ENCODE data around the gene SLC17A7.

SLC17A7 gene

DNA sequence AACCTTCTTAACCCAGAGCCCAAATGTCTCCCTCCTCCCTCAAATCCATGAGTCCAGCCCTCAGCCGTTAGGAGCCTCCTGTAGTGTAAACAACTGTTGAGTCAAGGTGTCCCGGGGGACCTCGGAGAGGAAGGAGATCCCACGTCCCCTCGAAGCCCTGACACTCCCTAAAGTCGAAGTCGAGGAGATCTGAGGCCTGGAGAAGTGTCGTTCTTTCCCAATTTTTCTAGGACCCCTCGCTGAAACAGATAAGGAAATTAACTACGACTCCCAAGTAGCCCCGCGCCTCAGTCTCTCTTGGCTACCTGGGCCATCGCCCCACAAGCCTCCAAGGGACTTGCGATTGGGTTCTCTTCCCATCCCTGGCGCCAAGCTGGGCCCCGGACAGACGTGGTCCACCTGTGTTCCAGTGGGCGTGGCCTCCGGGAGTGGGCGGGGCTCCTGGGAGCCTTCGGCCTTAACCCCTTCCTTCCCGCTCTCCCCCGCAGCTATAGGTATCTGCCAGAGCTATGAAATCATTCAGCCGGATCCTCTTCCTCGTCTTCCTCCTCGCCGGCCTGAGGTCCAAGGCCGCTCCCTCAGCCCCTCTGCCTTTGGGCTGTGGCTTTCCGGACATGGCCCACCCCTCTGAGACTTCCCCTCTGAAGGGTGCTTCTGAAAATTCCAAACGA lies 15.3 kb downstream of the SLC17A7 start (continued):
- TF ChIP-seq ZNF335 (tag by site-specific recombination; conservative IDR thresholded peaks at IDR 0.05) (peak; percentile 83), WT1 (tag by site-specific recombination; IDR thresholded peaks at IDR 0.05) (peak; percentile 72), ZNF121 (tag by site-specific recombination; IDR thresholded peaks at IDR 0.05) (no peak), PRDM1 (tag by site-specific recombination; IDR thresholded peaks at IDR 0.05) (no peak), BCL11A (tag by site-specific recombination; IDR thresholded peaks at IDR 0.05; ENCODE audit: low read depth) (no peak), ZBTB20 (tag by site-specific recombination; IDR thresholded peaks at IDR 0.05) (peak; percentile 39; the same call in 1 of the 2 replicates), ZFP69B (tag by site-specific recombination; IDR thresholded peaks at IDR 0.05) (peak; percentile 52; the same call in 1 of the 2 replicates), ZNF76 (tag by site-specific recombination; IDR thresholded peaks at IDR 0.05; ENCODE audit: borderline replicate concordance, low read depth) (peak; percentile 52; the same call in 1 of the 2 replicates), SP3 (tag by site-specific recombination; IDR thresholded peaks at IDR 0.05) (peak; percentile 95), ZBTB48 (tag by site-specific recombination; IDR thresholded peaks at IDR 0.05) (peak; percentile 98), GLIS2 (tag by site-specific recombination; IDR thresholded peaks at IDR 0.05) (peak; percentile 20; the same call in 1 of the 2 replicates)
- TF ChIP-seq, protein P1, sequence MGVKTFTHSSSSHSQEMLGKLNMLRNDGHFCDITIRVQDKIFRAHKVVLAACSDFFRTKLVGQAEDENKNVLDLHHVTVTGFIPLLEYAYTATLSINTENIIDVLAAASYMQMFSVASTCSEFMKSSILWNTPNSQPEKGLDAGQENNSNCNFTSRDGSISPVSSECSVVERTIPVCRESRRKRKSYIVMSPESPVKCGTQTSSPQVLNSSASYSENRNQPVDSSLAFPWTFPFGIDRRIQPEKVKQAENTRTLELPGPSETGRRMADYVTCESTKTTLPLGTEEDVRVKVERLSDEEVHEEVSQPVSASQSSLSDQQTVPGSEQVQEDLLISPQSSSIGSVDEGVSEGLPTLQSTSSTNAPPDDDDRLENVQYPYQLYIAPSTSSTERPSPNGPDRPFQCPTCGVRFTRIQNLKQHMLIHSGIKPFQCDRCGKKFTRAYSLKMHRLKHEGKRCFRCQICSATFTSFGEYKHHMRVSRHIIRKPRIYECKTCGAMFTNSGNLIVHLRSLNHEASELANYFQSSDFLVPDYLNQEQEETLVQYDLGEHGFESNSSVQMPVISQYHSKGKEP (tag by site-specific recombination; IDR thresholded peaks at IDR 0.05): 0 out of 2 replicates have a peak, but pooled peaks have one; percentile 36

DNA sequence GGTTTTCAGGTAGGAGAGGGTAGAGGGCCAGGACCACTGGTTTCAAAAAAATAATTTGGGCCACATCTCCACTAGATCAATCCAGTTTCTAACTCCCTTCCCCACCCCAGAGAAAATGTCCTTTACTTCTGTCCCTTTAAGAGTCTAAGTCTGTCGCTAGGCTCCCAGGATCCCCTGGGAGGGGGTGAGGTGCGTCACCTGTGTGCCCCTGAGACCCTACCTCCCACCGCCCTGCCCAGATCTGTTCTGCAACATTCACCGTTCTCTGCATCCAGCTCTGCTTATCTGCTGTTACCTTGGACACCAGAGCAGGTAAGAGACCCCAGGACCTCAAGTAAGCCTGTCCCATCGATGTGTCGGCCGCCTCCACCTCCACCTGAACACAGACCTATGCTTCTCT lies 16.1 kb downstream of the SLC17A7 start, which contains the start of gene GFY:
TSS of gene GFY (plus strand) at position 211 of the 400 bp plus-strand sequence. CDS start 1,043 bp downstream, outside the sequence.
- Histone ChIP-seq H3K4me1 (ENCODE audit: control insufficient read depth, insufficient read depth, low read length) (peaks cover 5% of the 10 kb centered on the region), H3K9me3 (ENCODE audit: control insufficient read depth, insufficient read depth, low read depth, low read length) (no peaks in the 10 kb centered on the region), H3K36me3 (ENCODE audit: control insufficient read depth in 2 of 2, insufficient read depth in 1 of 2, low read length in 2 of 2) (no peaks in the 10 kb centered on the region), H3K4me3 (ENCODE audit: low read depth, low read length) (no peak within 1 kb of the TSS), H3K27ac (ENCODE audit: extremely low read depth, low read depth, low read length) (no peak within 1 kb of the TSS)
- TF ChIP-seq ZEB2 (tag by site-specific recombination; IDR thresholded peaks at IDR 0.05): peak; percentile 25; the same call in 1 of the 2 replicates
- 0 out of 2 replicates have a peak, but pooled peaks have one; percentile 9 for TF ChIP-seq ZBTB17 (tag by site-specific recombination; IDR thresholded peaks at IDR 0.05)
- TF ChIP-seq, protein P2, sequence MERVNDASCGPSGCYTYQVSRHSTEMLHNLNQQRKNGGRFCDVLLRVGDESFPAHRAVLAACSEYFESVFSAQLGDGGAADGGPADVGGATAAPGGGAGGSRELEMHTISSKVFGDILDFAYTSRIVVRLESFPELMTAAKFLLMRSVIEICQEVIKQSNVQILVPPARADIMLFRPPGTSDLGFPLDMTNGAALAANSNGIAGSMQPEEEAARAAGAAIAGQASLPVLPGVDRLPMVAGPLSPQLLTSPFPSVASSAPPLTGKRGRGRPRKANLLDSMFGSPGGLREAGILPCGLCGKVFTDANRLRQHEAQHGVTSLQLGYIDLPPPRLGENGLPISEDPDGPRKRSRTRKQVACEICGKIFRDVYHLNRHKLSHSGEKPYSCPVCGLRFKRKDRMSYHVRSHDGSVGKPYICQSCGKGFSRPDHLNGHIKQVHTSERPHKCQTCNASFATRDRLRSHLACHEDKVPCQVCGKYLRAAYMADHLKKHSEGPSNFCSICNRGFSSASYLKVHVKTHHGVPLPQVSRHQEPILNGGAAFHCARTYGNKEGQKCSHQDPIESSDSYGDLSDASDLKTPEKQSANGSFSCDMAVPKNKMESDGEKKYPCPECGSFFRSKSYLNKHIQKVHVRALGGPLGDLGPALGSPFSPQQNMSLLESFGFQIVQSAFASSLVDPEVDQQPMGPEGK (tag by site-specific recombination; IDR thresholded peaks at IDR 0.05): no peak
- no peak for TF ChIP-seq ZNF624 (tag by site-specific recombination; IDR thresholded peaks at IDR 0.05)
- TF ChIP-seq GLIS2 (tag by site-specific recombination; IDR thresholded peaks at IDR 0.05): no peak
- POLR2A ChIA-PET: interaction anchor here (1.6 kb wide), 1 partner anchor 11 kb away, joined by 4 read pairs; no protein-coding TSS in a partner anchor
- CTCF ChIA-PET: interaction anchor here (0.6 to 3.8 kb wide), 4 partner anchors 10 to 1159 kb away, joined by 3 to 33 read pairs (median 5); no protein-coding TSS in a partner anchor

DNA sequence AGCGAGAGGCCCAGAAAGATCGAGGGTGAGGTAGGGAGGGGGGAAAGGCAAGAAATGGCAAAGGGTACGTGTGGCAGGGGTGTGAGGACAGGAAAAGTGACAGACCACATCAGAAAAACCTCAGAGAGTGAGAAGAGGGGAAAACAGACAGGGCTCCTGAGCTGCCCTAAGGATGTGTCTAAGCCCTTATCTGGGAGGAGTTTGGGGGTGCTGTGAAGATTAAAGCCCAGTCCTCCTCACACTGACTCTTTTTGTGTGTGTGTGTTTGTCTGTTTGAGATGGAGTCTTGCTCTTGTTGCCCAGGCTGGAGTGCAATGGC lies 17.4 kb downstream of the SLC17A7 start:
- Histone ChIP-seq H3K4me3 (ENCODE audit: low read depth, low read length) (no peak overlapping the region), H3K9me3 (ENCODE audit: control insufficient read depth, insufficient read depth, low read depth, low read length) (no peaks in the 10 kb centered on the region), H3K27ac (ENCODE audit: extremely low read depth, low read depth, low read length) (no peak overlapping the region), H3K36me3 (ENCODE audit: control insufficient read depth in 2 of 2, insufficient read depth in 1 of 2, low read length in 2 of 2) (no peaks in the 10 kb centered on the region), H3K4me1 (ENCODE audit: control insufficient read depth, insufficient read depth, low read length) (peaks cover 5% of the 10 kb centered on the region)
- CTCF ChIA-PET: interaction anchor here (1.0 to 3.8 kb wide), 2 partner anchors 11 to 33 kb away, joined by 4 to 33 read pairs; no protein-coding TSS in a partner anchor
- POLR2A ChIA-PET: no interaction called here
- no peak for TF ChIP-seq ZNF223 (tag by site-specific recombination; IDR thresholded peaks at IDR 0.05)
- TF ChIP-seq ZNF146 (tag by site-specific recombination; IDR thresholded peaks at IDR 0.05): no peak
- TF ChIP-seq ZNF747 (tag by site-specific recombination; IDR thresholded peaks at IDR 0.05): no peak
- no peak for TF ChIP-seq ZNF292 (tag by site-specific recombination; IDR thresholded peaks at IDR 0.05; ENCODE audit: borderline replicate concordance, low read depth)
- TF ChIP-seq BCL11A (tag by site-specific recombination; IDR thresholded peaks at IDR 0.05; ENCODE audit: low read depth): no peak
- TF ChIP-seq ZNF707 (tag by site-specific recombination; IDR thresholded peaks at IDR 0.05): no peak
- TF ChIP-seq, protein P3, sequence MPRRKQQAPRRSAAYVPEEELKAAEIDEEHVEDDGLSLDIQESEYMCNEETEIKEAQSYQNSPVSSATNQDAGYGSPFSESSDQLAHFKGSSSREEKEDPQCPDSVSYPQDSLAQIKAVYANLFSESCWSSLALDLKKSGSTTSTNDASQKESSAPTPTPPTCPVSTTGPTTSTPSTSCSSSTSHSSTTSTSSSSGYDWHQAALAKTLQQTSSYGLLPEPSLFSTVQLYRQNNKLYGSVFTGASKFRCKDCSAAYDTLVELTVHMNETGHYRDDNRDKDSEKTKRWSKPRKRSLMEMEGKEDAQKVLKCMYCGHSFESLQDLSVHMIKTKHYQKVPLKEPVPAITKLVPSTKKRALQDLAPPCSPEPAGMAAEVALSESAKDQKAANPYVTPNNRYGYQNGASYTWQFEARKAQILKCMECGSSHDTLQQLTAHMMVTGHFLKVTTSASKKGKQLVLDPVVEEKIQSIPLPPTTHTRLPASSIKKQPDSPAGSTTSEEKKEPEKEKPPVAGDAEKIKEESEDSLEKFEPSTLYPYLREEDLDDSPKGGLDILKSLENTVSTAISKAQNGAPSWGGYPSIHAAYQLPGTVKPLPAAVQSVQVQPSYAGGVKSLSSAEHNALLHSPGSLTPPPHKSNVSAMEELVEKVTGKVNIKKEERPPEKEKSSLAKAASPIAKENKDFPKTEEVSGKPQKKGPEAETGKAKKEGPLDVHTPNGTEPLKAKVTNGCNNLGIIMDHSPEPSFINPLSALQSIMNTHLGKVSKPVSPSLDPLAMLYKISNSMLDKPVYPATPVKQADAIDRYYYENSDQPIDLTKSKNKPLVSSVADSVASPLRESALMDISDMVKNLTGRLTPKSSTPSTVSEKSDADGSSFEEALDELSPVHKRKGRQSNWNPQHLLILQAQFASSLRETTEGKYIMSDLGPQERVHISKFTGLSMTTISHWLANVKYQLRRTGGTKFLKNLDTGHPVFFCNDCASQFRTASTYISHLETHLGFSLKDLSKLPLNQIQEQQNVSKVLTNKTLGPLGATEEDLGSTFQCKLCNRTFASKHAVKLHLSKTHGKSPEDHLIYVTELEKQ (tag by site-specific recombination; IDR thresholded peaks at IDR 0.05; ENCODE audit: borderline replicate concordance): no peak
- TF ChIP-seq ZBTB8A (tag by site-specific recombination; IDR thresholded peaks at IDR 0.05): peak; percentile 47; the same call in 1 of the 2 replicates
- no peak for TF ChIP-seq ZNF555 (tag by site-specific recombination; conservative IDR thresholded peaks at IDR 0.05)
- no peak for TF ChIP-seq ZNF777 (tag by site-specific recombination; IDR thresholded peaks at IDR 0.05; ENCODE audit: borderline replicate concordance)

Measured in HEK293 (cell line).